ENCODE results near the gene BCL3.

DNA sequence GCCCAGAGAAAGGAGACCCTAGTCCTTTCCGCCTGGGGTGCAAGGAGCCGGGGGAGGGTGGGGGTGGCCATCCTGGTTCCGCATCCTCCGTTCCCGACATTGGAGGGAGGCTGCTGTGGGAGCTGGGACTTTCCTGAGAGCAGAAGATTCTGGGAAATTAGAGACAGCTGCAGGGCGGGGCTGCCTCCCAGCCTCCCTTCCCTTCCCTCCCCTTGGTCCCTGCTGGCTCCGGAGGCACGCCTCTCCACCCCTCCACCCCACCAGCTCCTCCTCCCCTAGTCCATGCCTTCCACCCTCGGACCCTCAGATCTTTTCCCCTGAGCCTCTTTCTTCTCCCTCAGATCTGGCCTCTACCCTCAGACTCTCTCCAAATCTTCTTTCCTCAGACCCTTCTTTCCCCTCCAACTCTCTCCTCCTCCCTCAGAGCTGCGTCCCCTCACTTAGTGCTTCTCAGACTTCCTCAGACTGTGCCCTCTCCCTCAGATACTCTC is 3.1 kb upstream of the BCL3 start:
- TF ChIP-seq IRF3 (IDR thresholded peaks at IDR 0.05) (no peak), CTCF (IDR thresholded peaks at IDR 0.05 in 2 of 3, conservative IDR thresholded peaks at IDR 0.05 in 1 of 3; ENCODE audit: control insufficient read depth in 2 of 3, extremely low read depth in 1 of 3, insufficient read depth in 1 of 3, low read depth in 3 of 3, low read length in 3 of 3) (no peak), LARP7 (IDR thresholded peaks at IDR 0.05) (no peak), EZH2 (IDR thresholded peaks at IDR 0.05; ENCODE audit: borderline replicate concordance, control insufficient read depth, low read depth, low read length) (no peak), RFX5 (IDR thresholded peaks at IDR 0.05; ENCODE audit: low read depth, low read length) (no peak), HDAC6 (IDR thresholded peaks at IDR 0.05; ENCODE audit: unreplicated experiment) (no peak), SUZ12 (IDR thresholded peaks at IDR 0.05; ENCODE audit: unreplicated experiment) (no peak)
